Measurements from ENCODE around the gene TMEM43. TPM values are rescaled to one million over a fixed set of nuclear protein-coding genes. Genes with fewer than 3 reads are reported as not detected.

Gene TMEM43
- polyA plus RNA-seq, 3 donors, result 55.4 to 69.7 (median 66.7) TPM

DNA sequence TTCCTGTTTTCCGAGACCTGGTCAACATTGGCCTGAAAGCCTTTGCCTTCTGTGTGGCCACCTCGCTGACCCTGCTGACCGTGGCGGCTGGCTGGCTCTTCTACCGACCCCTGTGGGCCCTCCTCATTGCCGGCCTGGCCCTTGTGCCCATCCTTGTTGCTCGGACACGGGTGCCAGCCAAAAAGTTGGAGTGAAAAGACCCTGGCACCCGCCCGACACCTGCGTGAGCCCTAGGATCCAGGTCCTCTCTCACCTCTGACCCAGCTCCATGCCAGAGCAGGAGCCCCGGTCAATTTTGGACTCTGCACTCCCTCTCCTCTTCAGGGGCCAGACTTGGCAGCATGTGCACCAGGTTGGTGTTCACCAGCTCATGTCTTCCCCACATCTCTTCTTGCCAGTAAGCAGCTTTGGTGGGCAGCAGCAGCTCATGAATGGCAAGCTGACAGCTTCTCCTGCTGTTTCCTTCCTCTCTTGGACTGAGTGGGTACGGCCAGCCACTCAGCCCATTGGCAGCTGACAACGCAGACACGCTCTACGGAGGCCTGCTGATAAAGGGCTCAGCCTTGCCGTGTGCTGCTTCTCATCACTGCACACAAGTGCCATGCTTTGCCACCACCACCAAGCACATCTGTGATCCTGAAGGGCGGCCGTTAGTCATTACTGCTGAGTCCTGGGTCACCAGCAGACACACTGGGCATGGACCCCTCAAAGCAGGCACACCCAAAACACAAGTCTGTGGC is 16.9 kb downstream of the TMEM43 start:
- Histone ChIP-seq H3K4me1 (ENCODE audit: control insufficient read depth in 1 of 2, insufficient read depth in 2 of 2, low read length in 2 of 2) (peaks cover 34 to 41% of the 10 kb centered on the region in 2 donors), H3K4me2 (replicated peaks; ENCODE audit: extremely low read depth, low read length, poor library complexity, severe bottlenecking) (no peak overlapping the region), H4K20me1 (ENCODE audit: insufficient read depth, low read length) (no peaks in the 10 kb centered on the region), H3K9me3 (replicated peaks in 1 of 2; ENCODE audit: control insufficient read depth in 1 of 2, insufficient read depth in 1 of 2, low read length in 2 of 2) (no peaks in the 10 kb centered on the region), H3K27ac (ENCODE audit: low read depth in 1 of 2, low read length in 2 of 2) (peak overlapping the region in 1 of 2 donors; percentile 100), H2AFZ (ENCODE audit: insufficient read depth, low read depth, low read length, poor library complexity, severe bottlenecking) (no peak overlapping the region), H3K4me3 (replicated peaks in 1 of 3; ENCODE audit: low read depth in 2 of 3, low read length in 3 of 3) (no peak overlapping the region), H3K36me3 (replicated peaks in 1 of 2; ENCODE audit: control insufficient read depth in 1 of 2, insufficient read depth in 2 of 2, low read length in 2 of 2) (peaks cover 53 to 67% of the 10 kb centered on the region in 2 donors), H3K79me2 (ENCODE audit: insufficient read depth, low read length) (no peaks in the 10 kb centered on the region), H3K9ac (ENCODE audit: insufficient read depth, low read length, poor library complexity, severe bottlenecking) (no peak overlapping the region), H3K27me3 (ENCODE audit: control insufficient read depth in 2 of 2, insufficient read depth in 2 of 2, low read length in 2 of 2) (no peaks in the 10 kb centered on the region)
- Mint-ChIP-seq H3K9me3 (no peaks in the 10 kb centered on the region), H3K27ac (peak overlapping the region in 6 of 7 donors; percentile 9 to 100 (median 84)), H3K4me1 (peaks cover 40% of the 10 kb centered on the region), H3K27me3 (ENCODE audit: low read depth in 3 of 3) (peaks cover 0 to 3% (median 2%) of the 10 kb centered on the region in 3 donors), H3K36me3 (peaks cover 63 to 69% of the 10 kb centered on the region in 2 donors), H3K4me3 (no peak overlapping the region)
- intact Hi-C loops (cut with micrococcal nuclease), result loop anchor here in 1 of 2 donors (5.0 kb wide), 1 partner anchor 36 kb away; the partner anchor contains the start of genes LSM3 and XPC
- 67% methylated on average over 16 of the region's 19 CpGs for WGBS (ENCODE audit: insufficient coverage)
- no peak for DNase-seq
- TF ChIP-seq, protein P1, sequence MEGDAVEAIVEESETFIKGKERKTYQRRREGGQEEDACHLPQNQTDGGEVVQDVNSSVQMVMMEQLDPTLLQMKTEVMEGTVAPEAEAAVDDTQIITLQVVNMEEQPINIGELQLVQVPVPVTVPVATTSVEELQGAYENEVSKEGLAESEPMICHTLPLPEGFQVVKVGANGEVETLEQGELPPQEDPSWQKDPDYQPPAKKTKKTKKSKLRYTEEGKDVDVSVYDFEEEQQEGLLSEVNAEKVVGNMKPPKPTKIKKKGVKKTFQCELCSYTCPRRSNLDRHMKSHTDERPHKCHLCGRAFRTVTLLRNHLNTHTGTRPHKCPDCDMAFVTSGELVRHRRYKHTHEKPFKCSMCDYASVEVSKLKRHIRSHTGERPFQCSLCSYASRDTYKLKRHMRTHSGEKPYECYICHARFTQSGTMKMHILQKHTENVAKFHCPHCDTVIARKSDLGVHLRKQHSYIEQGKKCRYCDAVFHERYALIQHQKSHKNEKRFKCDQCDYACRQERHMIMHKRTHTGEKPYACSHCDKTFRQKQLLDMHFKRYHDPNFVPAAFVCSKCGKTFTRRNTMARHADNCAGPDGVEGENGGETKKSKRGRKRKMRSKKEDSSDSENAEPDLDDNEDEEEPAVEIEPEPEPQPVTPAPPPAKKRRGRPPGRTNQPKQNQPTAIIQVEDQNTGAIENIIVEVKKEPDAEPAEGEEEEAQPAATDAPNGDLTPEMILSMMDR (IDR thresholded peaks at IDR 0.05), result no peak

DNA sequence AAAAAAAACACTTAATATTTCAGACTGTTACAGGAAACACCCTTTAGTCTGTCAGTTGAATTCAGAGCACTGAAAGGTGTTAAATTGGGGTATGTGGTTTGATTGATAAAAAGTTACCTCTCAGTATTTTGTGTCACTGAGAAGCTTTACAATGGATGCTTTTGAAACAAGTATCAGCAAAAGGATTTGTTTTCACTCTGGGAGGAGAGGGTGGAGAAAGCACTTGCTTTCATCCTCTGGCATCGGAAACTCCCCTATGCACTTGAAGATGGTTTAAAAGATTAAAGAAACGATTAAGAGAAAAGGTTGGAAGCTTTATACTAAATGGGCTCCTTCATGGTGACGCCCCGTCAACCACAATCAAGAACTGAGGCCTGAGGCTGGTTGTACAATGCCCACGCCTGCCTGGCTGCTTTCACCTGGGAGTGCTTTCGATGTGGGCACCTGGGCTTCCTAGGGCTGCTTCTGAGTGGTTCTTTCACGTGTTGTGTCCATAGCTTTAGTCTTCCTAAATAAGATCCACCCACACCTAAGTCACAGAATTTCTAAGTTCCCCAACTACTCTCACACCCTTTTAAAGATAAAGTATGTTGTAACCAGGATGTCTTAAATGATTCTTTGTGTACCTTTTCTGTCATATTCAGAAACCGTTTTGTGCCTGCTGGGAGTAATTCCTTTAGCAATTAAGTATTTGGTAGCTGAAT is 17.9 kb downstream of the TMEM43 start:
- Mint-ChIP-seq H3K27ac (peak overlapping the region; percentile 42 to 100 (median 89)), H3K4me1 (peaks cover 49% of the 10 kb centered on the region), H3K27me3 (ENCODE audit: low read depth in 3 of 3) (peaks cover 0 to 4% (median 3%) of the 10 kb centered on the region in 3 donors), H3K9me3 (no peaks in the 10 kb centered on the region), H3K36me3 (peaks cover 70 to 74% of the 10 kb centered on the region in 2 donors), H3K4me3 (no peak overlapping the region)
- Histone ChIP-seq H3K4me2 (replicated peaks; ENCODE audit: extremely low read depth, low read length, poor library complexity, severe bottlenecking) (no peak overlapping the region), H3K27me3 (ENCODE audit: control insufficient read depth in 2 of 2, insufficient read depth in 2 of 2, low read length in 2 of 2) (no peaks in the 10 kb centered on the region), H2AFZ (ENCODE audit: insufficient read depth, low read depth, low read length, poor library complexity, severe bottlenecking) (no peak overlapping the region), H3K36me3 (replicated peaks in 1 of 2; ENCODE audit: control insufficient read depth in 1 of 2, insufficient read depth in 2 of 2, low read length in 2 of 2) (peaks cover 48 to 62% of the 10 kb centered on the region in 2 donors), H3K9ac (ENCODE audit: insufficient read depth, low read length, poor library complexity, severe bottlenecking) (no peak overlapping the region), H4K20me1 (ENCODE audit: insufficient read depth, low read length) (no peaks in the 10 kb centered on the region), H3K27ac (ENCODE audit: low read depth in 1 of 2, low read length in 2 of 2) (peak overlapping the region in 1 of 2 donors; percentile 100), H3K4me1 (ENCODE audit: control insufficient read depth in 1 of 2, insufficient read depth in 2 of 2, low read length in 2 of 2) (peaks cover 43 to 50% of the 10 kb centered on the region in 2 donors), H3K9me3 (replicated peaks in 1 of 2; ENCODE audit: control insufficient read depth in 1 of 2, insufficient read depth in 1 of 2, low read length in 2 of 2) (no peaks in the 10 kb centered on the region), H3K79me2 (ENCODE audit: insufficient read depth, low read length) (no peaks in the 10 kb centered on the region), H3K4me3 (replicated peaks in 1 of 3; ENCODE audit: low read depth in 2 of 3, low read length in 3 of 3) (no peak overlapping the region)
- WGBS (ENCODE audit: insufficient coverage), result 97% methylated on average over 3 of the region's 8 CpGs
- intact Hi-C loops (cut with micrococcal nuclease), result loop anchor here in 1 of 2 donors (5.0 kb wide), 1 partner anchor 35 kb away; the partner anchor contains the start of genes LSM3 and XPC
- no peak for DNase-seq
- TF ChIP-seq, protein P1 (IDR thresholded peaks at IDR 0.05), result no peak

Data from CD14-positive monocyte (primary cell).